Stimulated activated CD4-positive, alpha-beta T cell treated with anti-CD3 and anti-CD28 coated beads, Interleukin-2, amount 100 ng/mL, for 48 hours (primary cell): Measurements from ENCODE around the gene STK39.

ENCODE experiments used
- DNase-seq, 2 donors: peaks; one replicate each; pipeline ENCODE4 v3.0.0-alpha.2; 2020

STK39 gene

GRCh38 chr2:168203762-168204693 lies 43.4 kb downstream of the STK39 start:
- DNase-seq: no peak

DNA sequence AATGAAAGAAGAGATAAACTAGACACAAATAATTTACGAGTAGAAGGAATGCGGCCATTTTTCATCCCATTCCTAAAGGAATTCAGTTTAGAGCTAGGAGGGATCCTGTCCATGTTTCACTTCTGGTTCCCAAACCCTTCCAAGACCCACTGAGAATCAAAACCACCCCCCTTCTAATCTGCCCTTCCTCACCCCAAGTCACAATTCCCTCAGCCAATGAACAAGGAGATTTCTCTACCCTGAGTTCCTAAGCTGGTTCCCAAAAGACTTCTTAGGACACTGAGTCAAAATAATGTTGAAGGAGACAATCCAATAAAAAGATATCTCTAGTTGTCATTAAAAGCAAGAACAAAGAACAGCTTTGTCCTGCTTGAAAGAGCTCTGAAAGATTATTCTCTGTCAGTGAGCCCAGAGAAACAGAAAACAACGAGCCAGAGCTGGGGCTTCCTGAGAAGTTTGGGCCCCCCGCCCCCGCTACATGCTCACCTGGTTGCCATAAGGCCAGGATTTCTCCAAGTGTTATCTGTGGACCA lies 45.7 kb downstream of the STK39 start:
- DNase-seq: no peak

GRCh38 chr2:168200930-168201583 lies 46.3 kb downstream of the STK39 start:
- no peak for DNase-seq

DNA sequence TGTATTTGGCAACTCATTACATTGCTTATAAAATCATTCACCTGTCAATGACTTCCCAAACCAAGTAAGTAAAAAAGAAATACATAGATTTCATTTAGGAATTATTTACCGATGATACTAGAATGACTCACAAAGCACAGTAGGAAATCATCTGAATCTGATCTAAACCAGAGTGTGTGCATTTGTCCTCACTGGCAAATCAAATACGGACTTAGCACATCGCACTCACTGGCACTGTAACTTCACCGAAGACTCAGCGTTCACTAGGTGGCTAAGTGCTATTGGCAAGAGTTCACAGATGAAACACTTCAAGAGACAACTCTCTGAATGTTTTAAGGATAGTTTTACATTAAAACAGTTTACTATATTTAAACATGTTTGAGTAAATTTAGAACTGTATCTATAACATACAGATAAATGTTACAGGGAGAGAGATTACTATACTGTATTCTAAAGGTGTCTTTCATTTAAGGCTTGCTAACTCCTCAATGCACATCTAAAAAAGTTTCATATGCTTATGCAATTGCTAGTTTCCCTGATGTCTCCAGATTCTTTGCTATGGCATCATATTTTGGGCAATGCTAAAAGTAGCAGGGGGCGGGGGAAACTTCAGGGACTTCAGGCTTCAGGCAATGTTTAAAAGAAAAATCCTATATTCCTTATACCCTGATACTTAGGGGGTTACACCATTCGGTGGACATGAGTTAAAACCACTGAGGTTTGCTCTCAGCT lies 48.8 kb downstream of the STK39 start:
- DNase-seq: no peak

DNA sequence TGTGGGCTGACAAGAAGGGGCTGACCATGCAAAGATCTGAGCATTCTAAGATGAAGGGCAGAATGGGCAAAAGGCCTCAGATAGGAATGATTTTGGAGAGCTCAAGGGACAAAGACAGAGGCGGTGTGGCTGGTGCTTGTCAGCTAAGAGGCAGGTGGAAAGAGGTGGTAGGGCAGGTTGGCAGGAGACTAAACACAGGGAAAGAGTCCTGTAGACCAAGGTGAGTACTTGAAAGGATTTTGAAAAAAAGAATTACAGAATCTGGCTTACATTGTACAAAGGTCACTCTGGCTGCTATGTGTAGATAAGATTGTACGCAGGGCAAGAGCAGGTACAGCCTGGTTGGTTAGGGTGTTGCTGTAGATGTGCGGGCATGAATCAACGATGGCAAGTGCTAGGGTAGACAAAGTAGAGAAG lies 50.6 kb downstream of the STK39 start:
- no peak for DNase-seq

GRCh38 chr2:168194784-168195522 lies 52.4 kb downstream of the STK39 start:
- no peak for DNase-seq

GRCh38 chr2:168192839-168193616 lies 54.4 kb downstream of the STK39 start:
- no peak for DNase-seq

- DNase-seq: no peak
These were observed 55.2 kb downstream of the STK39 start for GRCh38 chr2:168191955-168192785.

GRCh38 chr2:168190590-168191336 lies 56.6 kb downstream of the STK39 start:
- no peak for DNase-seq

DNA sequence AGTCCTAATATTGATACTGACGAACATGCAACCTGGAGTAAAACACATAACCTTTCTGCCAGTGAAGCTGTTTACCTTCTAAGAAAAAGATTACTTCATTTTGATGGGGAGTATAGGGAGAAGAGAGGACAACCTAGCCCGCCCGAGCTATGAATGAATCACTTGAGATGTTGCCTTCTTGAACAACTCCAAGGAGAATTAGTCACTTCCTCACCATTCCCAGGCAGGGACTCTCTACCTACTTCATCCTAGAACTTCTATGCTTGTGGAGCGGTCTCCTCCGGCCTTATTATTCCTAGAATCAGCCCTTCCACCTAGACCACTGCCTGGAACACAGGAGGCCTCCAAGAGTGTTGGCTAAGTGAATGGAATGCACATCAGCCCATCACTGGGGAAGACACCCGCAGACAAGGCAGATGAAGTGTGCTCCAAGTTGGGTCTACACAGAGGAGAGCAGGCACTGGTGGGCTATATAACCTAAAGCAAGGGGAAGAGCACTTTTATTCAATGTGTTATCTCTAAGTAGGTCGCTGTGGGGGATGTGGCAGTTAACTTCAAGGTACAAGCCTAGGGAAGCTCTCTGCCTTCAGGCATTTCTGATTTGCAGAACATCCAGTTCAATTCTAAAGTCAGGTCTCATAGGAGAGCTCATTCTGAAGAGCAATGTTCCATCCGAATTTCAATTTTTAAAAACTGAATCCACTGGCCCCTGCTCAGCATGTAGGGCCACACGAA lies 57.4 kb downstream of the STK39 start:
- no peak for DNase-seq

GRCh38 chr2:168188002-168188401 lies 59.4 kb downstream of the STK39 start:
- no peak for DNase-seq

GRCh38 chr2:168186452-168186851 lies 60.9 kb downstream of the STK39 start:
- DNase-seq: no peak

DNA sequence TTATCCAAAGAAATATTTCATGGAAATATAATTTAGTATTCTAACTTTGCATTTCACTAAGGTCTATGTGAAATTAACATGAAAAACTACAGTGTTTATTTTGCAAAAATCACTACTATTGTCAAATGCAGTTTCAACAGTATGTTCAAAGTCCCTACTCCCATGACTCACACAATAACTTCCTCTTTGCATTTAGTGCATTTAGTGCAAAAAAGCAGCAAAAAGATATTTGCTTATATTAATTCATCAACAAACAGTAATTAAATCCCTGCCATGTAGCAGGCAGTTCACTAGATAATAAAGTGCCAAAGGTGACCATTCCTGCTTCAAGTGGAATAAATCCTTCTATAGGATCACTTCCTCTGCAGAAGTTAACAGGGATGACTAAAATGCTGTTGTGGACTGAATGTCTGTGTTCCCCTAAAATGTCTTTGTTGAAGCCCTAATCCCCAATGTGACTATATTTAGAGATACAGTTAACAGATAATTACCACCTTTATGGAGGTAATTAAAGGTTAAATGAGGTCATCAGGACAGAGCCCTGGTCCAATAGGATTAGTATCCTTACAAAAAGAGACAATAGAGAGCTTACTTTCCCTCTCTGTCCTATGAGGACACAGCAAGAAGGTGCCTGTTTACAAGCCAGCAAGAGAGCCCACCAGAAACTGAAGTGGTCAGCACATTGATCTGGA lies 61.7 kb downstream of the STK39 start:
- DNase-seq: no peak

DNA sequence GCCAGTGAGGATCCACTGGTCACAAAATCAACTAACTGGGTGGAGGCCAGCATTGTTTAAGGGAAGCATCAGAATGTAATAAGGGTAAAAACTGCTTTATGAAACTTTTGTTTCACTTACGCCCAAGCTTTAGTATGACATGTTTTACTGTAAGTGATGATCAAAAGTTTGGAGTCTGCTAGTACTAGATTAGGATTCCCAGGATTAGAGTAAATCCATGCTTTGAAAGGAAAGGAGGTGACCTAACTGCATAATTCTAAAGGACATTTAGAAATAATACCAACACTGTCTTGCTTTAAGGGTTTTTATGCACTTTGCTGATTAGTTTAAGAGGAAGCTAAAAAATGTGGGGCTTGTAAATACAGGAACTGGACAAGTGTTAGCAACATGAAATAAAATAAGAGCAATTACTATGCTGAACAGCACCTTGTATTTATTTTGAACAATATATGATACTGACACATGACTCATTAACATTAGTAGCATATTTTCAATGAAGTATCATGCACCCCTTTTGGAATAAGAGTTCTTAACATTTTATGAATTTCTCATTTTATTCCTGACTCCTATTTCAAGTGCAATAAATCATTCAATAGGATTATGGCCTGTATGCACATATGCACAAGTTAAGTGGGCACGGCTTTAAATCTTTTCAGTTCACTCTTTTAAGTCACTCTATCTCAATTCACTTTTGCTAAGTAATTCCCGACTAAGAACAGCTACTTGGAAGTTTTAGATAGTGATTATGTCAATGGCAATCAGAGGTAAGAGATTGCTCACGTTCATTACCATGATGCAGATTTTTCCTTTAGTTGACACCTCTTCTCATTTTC lies 62.5 kb downstream of the STK39 start:
- no peak for DNase-seq

DNA sequence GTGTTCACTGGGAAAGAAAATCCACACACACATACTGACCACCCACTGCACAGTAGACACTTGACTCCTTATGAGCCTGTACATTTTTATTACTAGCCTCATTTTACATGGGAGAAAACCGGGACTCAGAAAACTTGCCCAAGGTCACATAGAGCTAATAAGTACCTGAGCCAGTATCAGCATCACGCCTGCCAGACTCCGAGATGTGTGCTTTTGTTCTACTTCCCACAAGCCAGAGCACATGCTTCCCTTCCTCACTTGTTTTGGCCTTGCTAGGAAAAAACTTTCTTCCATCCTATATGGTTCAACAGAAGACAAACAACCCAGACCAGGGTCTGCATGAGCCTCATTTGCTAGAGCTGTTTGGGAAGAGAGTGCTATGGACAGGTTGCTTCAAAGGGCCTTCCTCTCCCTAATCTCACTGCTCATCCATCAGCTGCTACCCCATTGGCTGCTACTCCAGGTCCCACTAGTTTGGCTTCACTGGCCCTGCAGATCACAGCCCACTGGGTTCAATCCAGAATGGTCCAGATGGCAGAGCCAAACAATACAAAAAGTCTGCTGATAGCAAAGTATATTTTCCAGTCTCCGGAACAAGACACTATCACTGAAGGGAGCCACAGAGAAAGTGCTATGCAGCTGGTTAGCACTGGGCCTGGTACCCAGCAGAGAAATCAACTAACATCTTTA lies 63.9 kb downstream of the STK39 start:
- no peak for DNase-seq

DNA sequence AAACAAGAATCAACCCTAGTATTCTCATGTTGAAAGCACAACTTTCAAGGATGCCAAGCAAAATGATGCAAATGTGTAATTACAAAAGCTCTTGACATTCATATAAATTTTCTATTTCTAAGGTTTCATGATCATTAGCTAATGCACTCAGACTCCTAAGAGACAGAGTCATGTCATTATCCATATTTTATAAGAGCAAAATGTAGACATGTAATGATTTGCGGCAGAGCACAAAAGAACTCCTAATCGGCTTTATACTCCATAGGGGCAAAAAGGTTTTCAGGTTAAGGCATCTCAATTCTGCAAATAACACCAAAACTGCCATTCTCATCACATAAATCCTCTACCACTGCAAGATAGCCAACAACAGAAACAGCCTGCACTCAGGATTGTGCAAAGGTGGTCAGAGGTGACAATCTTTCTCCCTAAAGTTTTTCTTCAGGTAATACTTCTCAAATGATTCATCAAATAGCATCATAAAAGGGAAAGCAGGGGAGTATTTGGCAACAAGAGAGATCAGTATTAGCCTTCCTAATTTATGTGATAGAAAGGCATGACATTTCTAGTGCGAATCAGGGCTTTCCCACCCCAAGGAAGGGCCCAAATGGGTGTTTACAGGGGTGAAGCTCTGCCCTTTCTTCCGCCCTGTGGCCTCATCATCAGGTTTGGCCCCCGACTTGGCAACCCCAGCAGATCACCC lies 64.7 kb downstream of the STK39 start:
- no peak for DNase-seq
